AG09319 (cell line): Measurements from ENCODE around the gene MRPL9.
"Not testable (repeated sequence)": the region's sequence is repeated elsewhere in the genome, so short reads cannot be mapped to it uniquely, and the experiment has no call there.

Experiments
- DNase-seq: peaks from one replicate; pipeline ENCODE4 v3.0.0-alpha.2; 2010; ENCODE audit warnings: low read depth; ENCODE audit errors: extremely low read depth
- CTCF ChIP-seq: IDR thresholded peaks from 2 replicates; pipeline ENCODE4 v1.5.1; 2011; ENCODE audit warnings: low read depth, mild to moderate bottlenecking, inconsistent platforms, low read length, moderate library complexity

Gene MRPL9

GRCh38 chr1:151741516-151741915, 21.8 kb downstream of the MRPL9 start:
- no peak for TF ChIP-seq CTCF

GRCh38 chr1:151739590-151740355, 23.5 kb downstream of the MRPL9 start:
- no peak for TF ChIP-seq CTCF
- DNase-seq = no peak

More at GRCh38 chr1:151741516-151741915, 21.8 kb downstream of the MRPL9 start:
- no peak for DNase-seq

GRCh38 chr1:151737479-151737878, 25.8 kb downstream of the MRPL9 start:
- DNase-seq = no peak
- no peak for TF ChIP-seq CTCF

- TF ChIP-seq CTCF = no peak
- no peak for DNase-seq
Measured at GRCh38 chr1:151737026-151737425, 26.3 kb downstream of the MRPL9 start.

GRCh38 chr1:151733995-151734394, 29.3 kb downstream of the MRPL9 start:
- DNase-seq = not testable (repeated sequence)

GRCh38 chr1:151733126-151733525, 30.2 kb downstream of the MRPL9 start:
- no peak for DNase-seq
- no peak for TF ChIP-seq CTCF

GRCh38 chr1:151729966-151730291, 33.4 kb downstream of the MRPL9 start:
- no peak for TF ChIP-seq CTCF
- no peak for DNase-seq
